HG02571 (cell line): ENCODE results near the gene METTL21A.
A peak's percentile ranks its signal among the peaks of the same experiment; 100 is the strongest.

ENCODE experiments used
- ATAC-seq: cut with Tn5 transposase; IDR thresholded peaks from one replicate; pipeline ENCODE4 v1.9.1; 2021; ENCODE audit warnings: mild to moderate bottlenecking, moderate library complexity; ENCODE audit not compliant: unreplicated experiment

Gene METTL21A

GRCh38 chr2:207624185-207625013, 795 bp downstream of the METTL21A start:
- ATAC-seq: peak; percentile 36

GRCh38 chr2:207621501-207622039, 3.6 kb downstream of the METTL21A start:
- ATAC-seq: no peak

- peak; percentile 36 for ATAC-seq
Observed at GRCh38 chr2:207619764-207620203, 5.4 kb downstream of the METTL21A start.

GRCh38 chr2:207617011-207617671, 8.1 kb downstream of the METTL21A start:
- ATAC-seq: no peak

GRCh38 chr2:207616185-207616584, 9.0 kb downstream of the METTL21A start:
- ATAC-seq: no peak

- ATAC-seq: no peak
Observed at GRCh38 chr2:207614824-207615223, 10.4 kb downstream of the METTL21A start.

- no peak for ATAC-seq
Observed at GRCh38 chr2:207612714-207613113, 12.5 kb downstream of the METTL21A start.

GRCh38 chr2:207606829-207607228, 18.4 kb downstream of the METTL21A start:
- ATAC-seq: no peak

- ATAC-seq: no peak
Observed at GRCh38 chr2:207606399-207606798, 18.8 kb downstream of the METTL21A start.

GRCh38 chr2:207603486-207603885, 21.7 kb downstream of the METTL21A start:
- no peak for ATAC-seq

GRCh38 chr2:207601774-207602173, 23.4 kb downstream of the METTL21A start:
- ATAC-seq: no peak

- ATAC-seq: no peak
Observed at GRCh38 chr2:207600231-207600630, 25.0 kb downstream of the METTL21A start.

GRCh38 chr2:207599636-207600035, 25.6 kb downstream of the METTL21A start:
- ATAC-seq: no peak

- ATAC-seq: no peak
Observed at GRCh38 chr2:207594731-207595130, 30.5 kb downstream of the METTL21A start.

- ATAC-seq: no peak
Observed at GRCh38 chr2:207594264-207594663, 30.9 kb downstream of the METTL21A start.

GRCh38 chr2:207593277-207593676, 31.9 kb downstream of the METTL21A start:
- no peak for ATAC-seq

GRCh38 chr2:207589143-207589542, 36.1 kb downstream of the METTL21A start:
- no peak for ATAC-seq

- no peak for ATAC-seq
Observed at GRCh38 chr2:207587305-207587704, 37.9 kb downstream of the METTL21A start.

- no peak for ATAC-seq
Observed at GRCh38 chr2:207584952-207585351, 40.2 kb downstream of the METTL21A start.

- no peak for ATAC-seq
Observed at GRCh38 chr2:207571370-207571769, 53.8 kb downstream of the METTL21A start.

GRCh38 chr2:207567671-207568070, 57.5 kb downstream of the METTL21A start:
- ATAC-seq: no peak
